ENCODE results near the gene PRKCH.

The PRKCH gene

GRCh38 chr14:61502459-61503093 lies 181.2 kb downstream of the PRKCH start:
- FAIRE-seq (peak; percentile 69), DNase-seq (ENCODE audit: insufficient read length, low spot score) (no peak)

GRCh38 chr14:61503167-61503801 lies 181.9 kb downstream of the PRKCH start:
- no peak for DNase-seq (ENCODE audit: insufficient read length, low spot score)
- TF ChIP-seq POU2F2 (IDR thresholded peaks at IDR 0.05; ENCODE audit: low read depth, low read length) (peak; percentile 84; the same call in 1 of the 2 replicates), POLR2A (IDR thresholded peaks at IDR 0.05; ENCODE audit: low read depth, low read length) (no peak), POLR2AphosphoS5 (IDR thresholded peaks at IDR 0.05; ENCODE audit: low read depth, low read length) (no peak), SPI1 (IDR thresholded peaks at IDR 0.05; ENCODE audit: low read depth, low read length) (peak; percentile 81), PAX5 (IDR thresholded peaks at IDR 0.05; ENCODE audit: insufficient read depth, low read length, severe bottlenecking) (no peak)
- FAIRE-seq: peak; percentile 77

More at GRCh38 chr14:61502459-61503093, 181.2 kb downstream of the PRKCH start:
- TF ChIP-seq TAF1 (IDR thresholded peaks at IDR 0.05; ENCODE audit: low read depth, low read length) (no peak), SPI1 (IDR thresholded peaks at IDR 0.05; ENCODE audit: low read depth, low read length) (peak; percentile 23; the same call in 1 of the 2 replicates)

- no peak for DNase-seq (ENCODE audit: insufficient read length, low spot score)
Measured at GRCh38 chr14:61504901-61505300, 183.5 kb downstream of the PRKCH start.

GRCh38 chr14:61505815-61506809 lies 184.7 kb downstream of the PRKCH start:
- no peak for DNase-seq (ENCODE audit: insufficient read length, low spot score)
- FAIRE-seq: no peak
- TF ChIP-seq POU2F2 (IDR thresholded peaks at IDR 0.05; ENCODE audit: low read depth, low read length) (no peak), SPI1 (IDR thresholded peaks at IDR 0.05; ENCODE audit: low read depth, low read length) (no peak), POLR2AphosphoS5 (IDR thresholded peaks at IDR 0.05; ENCODE audit: low read depth, low read length) (no peak)

More at GRCh38 chr14:61504901-61505300, 183.5 kb downstream of the PRKCH start:
- FAIRE-seq: no peak
- no peak for TF ChIP-seq TAF1 (IDR thresholded peaks at IDR 0.05; ENCODE audit: low read depth, low read length)
- no peak for TF ChIP-seq PAX5 (IDR thresholded peaks at IDR 0.05; ENCODE audit: insufficient read depth, low read length, severe bottlenecking)
- TF ChIP-seq POLR2A (IDR thresholded peaks at IDR 0.05; ENCODE audit: low read depth, low read length): no peak
- TF ChIP-seq POU2F2 (IDR thresholded peaks at IDR 0.05; ENCODE audit: low read depth, low read length): no peak
- no peak for TF ChIP-seq SPI1 (IDR thresholded peaks at IDR 0.05; ENCODE audit: low read depth, low read length)
- no peak for TF ChIP-seq POLR2AphosphoS5 (IDR thresholded peaks at IDR 0.05; ENCODE audit: low read depth, low read length)

GRCh38 chr14:61508526-61508925 lies 187.1 kb downstream of the PRKCH start:
- TF ChIP-seq SPI1 (IDR thresholded peaks at IDR 0.05; ENCODE audit: low read depth, low read length) (no peak), POLR2A (IDR thresholded peaks at IDR 0.05; ENCODE audit: low read depth, low read length) (no peak), PAX5 (IDR thresholded peaks at IDR 0.05; ENCODE audit: insufficient read depth, low read length, severe bottlenecking) (no peak), POLR2AphosphoS5 (IDR thresholded peaks at IDR 0.05; ENCODE audit: low read depth, low read length) (no peak), TAF1 (IDR thresholded peaks at IDR 0.05; ENCODE audit: low read depth, low read length) (no peak), POU2F2 (IDR thresholded peaks at IDR 0.05; ENCODE audit: low read depth, low read length) (no peak)
- FAIRE-seq (no peak), DNase-seq (ENCODE audit: insufficient read length, low spot score) (no peak)

- DNase-seq (ENCODE audit: insufficient read length, low spot score) (no peak), FAIRE-seq (no peak)
- no peak for TF ChIP-seq TAF1 (IDR thresholded peaks at IDR 0.05; ENCODE audit: low read depth, low read length)
- no peak for TF ChIP-seq PAX5 (IDR thresholded peaks at IDR 0.05; ENCODE audit: insufficient read depth, low read length, severe bottlenecking)
- TF ChIP-seq POLR2AphosphoS5 (IDR thresholded peaks at IDR 0.05; ENCODE audit: low read depth, low read length): no peak
- TF ChIP-seq POU2F2 (IDR thresholded peaks at IDR 0.05; ENCODE audit: low read depth, low read length): no peak
- no peak for TF ChIP-seq POLR2A (IDR thresholded peaks at IDR 0.05; ENCODE audit: low read depth, low read length)
- TF ChIP-seq SPI1 (IDR thresholded peaks at IDR 0.05; ENCODE audit: low read depth, low read length): no peak
Measured at GRCh38 chr14:61510736-61511557, 189.6 kb downstream of the PRKCH start.

GRCh38 chr14:61511558-61511948 lies 190.2 kb downstream of the PRKCH start:
- DNase-seq (ENCODE audit: insufficient read length, low spot score) (no peak), FAIRE-seq (peak; percentile 33)
- TF ChIP-seq POLR2AphosphoS5 (IDR thresholded peaks at IDR 0.05; ENCODE audit: low read depth, low read length) (no peak), POLR2A (IDR thresholded peaks at IDR 0.05; ENCODE audit: low read depth, low read length) (no peak)

GRCh38 chr14:61512026-61512834 lies 190.9 kb downstream of the PRKCH start:
- FAIRE-seq (no peak), DNase-seq (ENCODE audit: insufficient read length, low spot score) (no peak)

More at GRCh38 chr14:61512026-61512834, 190.9 kb downstream of the PRKCH start:
- no peak for TF ChIP-seq POLR2A (IDR thresholded peaks at IDR 0.05; ENCODE audit: low read depth, low read length)
- TF ChIP-seq PAX5 (IDR thresholded peaks at IDR 0.05; ENCODE audit: insufficient read depth, low read length, severe bottlenecking): no peak
- no peak for TF ChIP-seq SPI1 (IDR thresholded peaks at IDR 0.05; ENCODE audit: low read depth, low read length)
- no peak for TF ChIP-seq POU2F2 (IDR thresholded peaks at IDR 0.05; ENCODE audit: low read depth, low read length)
- TF ChIP-seq TAF1 (IDR thresholded peaks at IDR 0.05; ENCODE audit: low read depth, low read length): no peak
- no peak for TF ChIP-seq POLR2AphosphoS5 (IDR thresholded peaks at IDR 0.05; ENCODE audit: low read depth, low read length)
